HCT116 (cell line): ENCODE data around the gene PROX1. TPM values are rescaled to one million over a fixed set of nuclear protein-coding genes. Genes with fewer than 3 reads are reported as not detected.

Experiments used
- ATAC-seq: fragments of 200-7000 bp; cut with Tn5 transposase; 2 replicates; pipeline ENCODE4 v1.9.1; 2020; ENCODE audit warnings: mild to moderate bottlenecking, moderate library complexity
- BruUV-seq: library from RNA; stranded (reverse); fragments of 400-500 nt; replicated peaks from 2 replicates; lab custom pipeline; 2021; lab: Mats Ljungman, UMichigan
- CTCF ChIA-PET: fragments of 300-600 bp; sonication (Branson Sonifier 250); formaldehyde crosslinking; loops from one replicate; lab custom pipeline; 2021; ENCODE audit warnings: antibody characterized with exemption; lab: Charles Lee
- POLR2A ChIA-PET: fragments of 300-600, 350-600 bp; sonication (Branson Sonifier 250); formaldehyde crosslinking; loops from one replicate; lab custom pipeline; 2021; ENCODE audit warnings: antibody characterized with exemption; lab: Charles Lee
- RAD21 ChIA-PET, 2 experiments: fragments of 300-600 bp; sonication (Branson Sonifier 250); formaldehyde crosslinking; loops; one replicate each; lab custom pipeline; 2023; ENCODE audit warnings: low total read pairs in 2 of 2; ENCODE audit not compliant: uncharacterized antibody in 2 of 2, unreplicated experiment in 2 of 2, low non-redundant PET in 1 of 2; lab: Charles Lee
- DNase-seq: peaks from one replicate; pipeline ENCODE4 v3.0.0-alpha.2; 2010; ENCODE audit warnings: low read depth, low spot score
- H2AFZ ChIP-seq: fragments of 200-600 bp; shearing (Covaris generic), sonication (generic); 2 replicates; pipeline ENCODE4 v1.6.1; 2017; ENCODE audit warnings: low read depth, mixed run types, mixed read lengths, antibody characterized with exemption, low read length; ENCODE audit not compliant: poor library complexity, severe bottlenecking
- H3K27ac ChIP-seq: 2 replicates; pipeline ENCODE4 v1.5.1; 2012; ENCODE audit warnings: low read depth, low read length
- H3K27me3 ChIP-seq: fragments of 200-600 bp; sonication (generic); 2 replicates; pipeline ENCODE4 v1.6.1; 2016; ENCODE audit warnings: mixed run types, low read length, mixed read lengths; ENCODE audit not compliant: insufficient read depth
- H3K36me3 ChIP-seq, 2 experiments: fragments of 200-500 bp in 1 of 2; fragments of 200-600 bp in 1 of 2; sonication (Bioruptor generic) in 1 of 2; sonication (generic) in 1 of 2; 2 replicates each; pipeline versions ENCODE4 v1.5.1 to v1.6.1; 2014 to 2016; ENCODE audit warnings: low read length in 2 of 2, inconsistent platforms in 1 of 2, mixed read lengths in 1 of 2, mixed run types in 1 of 2; ENCODE audit not compliant: insufficient read depth in 2 of 2, control insufficient read depth in 1 of 2
- H3K4me1 ChIP-seq, 2 experiments: fragments of 200-600 bp in 1 of 2; sonication (generic) in 1 of 2; 2 replicates each; pipeline versions ENCODE4 v1.5.1 to v1.6.1; 2012 to 2017; ENCODE audit warnings: low read length in 2 of 2, inconsistent platforms in 1 of 2, mild to moderate bottlenecking in 1 of 2, mixed read lengths in 1 of 2, mixed run types in 1 of 2, moderate library complexity in 1 of 2; ENCODE audit not compliant: insufficient read depth in 2 of 2, control insufficient read depth in 1 of 2
- H3K4me2 ChIP-seq: fragments of 200-600 bp; sonication (generic); 2 replicates; pipeline ENCODE4 v1.6.1; 2017; ENCODE audit warnings: mixed run types, low read length, mixed read lengths
- H3K4me3 ChIP-seq, 2 experiments: fragments of 200-600 bp in 1 of 2; sonication (generic) in 1 of 2; replicated peaks in 1 of 2; 2 replicates each; pipeline ENCODE4 v1.5.1; 2011 to 2016; ENCODE audit warnings: low read length in 2 of 2, control low read depth in 1 of 2, low read depth in 1 of 2, mild to moderate bottlenecking in 1 of 2, mixed read lengths in 1 of 2, mixed run types in 1 of 2
- H3K79me2 ChIP-seq: fragments of 200-600 bp; sonication (generic); 2 replicates; pipeline ENCODE4 v1.6.1; 2017; ENCODE audit warnings: mild to moderate bottlenecking, mixed run types, low read length, moderate library complexity, mixed read lengths; ENCODE audit not compliant: insufficient read depth
- H3K9ac ChIP-seq: fragments of 200-600 bp; sonication (generic); 2 replicates; pipeline ENCODE4 v1.6.1; 2016; ENCODE audit warnings: low read length, mixed read lengths
- H3K9me2 ChIP-seq: fragments of 200-600 bp; sonication (generic), shearing (Covaris generic); 2 replicates; pipeline ENCODE4 v1.6.1; 2017; ENCODE audit warnings: mixed run types, mild to moderate bottlenecking, moderate library complexity; ENCODE audit not compliant: insufficient read depth
- H3K9me3 ChIP-seq, 2 experiments: fragments of 200-500 bp in 1 of 2; fragments of 200-600 bp in 1 of 2; sonication (Bioruptor generic) in 1 of 2; sonication (generic) in 1 of 2; 2 replicates each; pipeline ENCODE4 v1.6.1; 2014 to 2017; ENCODE audit warnings: low read length in 2 of 2, mixed read lengths in 2 of 2, inconsistent platforms in 1 of 2, low read depth in 1 of 2, mild to moderate bottlenecking in 1 of 2, mixed run types in 1 of 2, moderate library complexity in 1 of 2; ENCODE audit not compliant: control insufficient read depth in 1 of 2, insufficient read depth in 1 of 2
- H4K20me1 ChIP-seq: fragments of 200-600 bp; sonication (generic), shearing (Covaris generic); 2 replicates; pipeline ENCODE4 v1.6.1; 2017; ENCODE audit warnings: mixed run types, mild to moderate bottlenecking, moderate library complexity; ENCODE audit not compliant: insufficient read depth
- CBX3 ChIP-seq: IDR thresholded peaks from 2 replicates; pipeline ENCODE4 v1.6.1; 2012; ENCODE audit warnings: low read depth
- CEBPB ChIP-seq: IDR thresholded peaks from 2 replicates; pipeline ENCODE4 v1.6.1; 2012; ENCODE audit warnings: low read depth
- EGR1 ChIP-seq: IDR thresholded peaks from 2 replicates; pipeline ENCODE4 v1.6.1; 2012; ENCODE audit warnings: low read depth
- EZH2 ChIP-seq: fragments of 200-600 bp; sonication (generic); IDR thresholded peaks from 2 replicates; pipeline ENCODE4 v1.6.1; 2017; ENCODE audit warnings: antibody characterized with exemption, mixed run types
- FOSL1 ChIP-seq: IDR thresholded peaks from 2 replicates; pipeline ENCODE4 v1.6.1; 2012; ENCODE audit warnings: low read depth
- JUND ChIP-seq: IDR thresholded peaks from 2 replicates; pipeline ENCODE4 v1.6.1; 2012
- MAX ChIP-seq: IDR thresholded peaks from 2 replicates; pipeline ENCODE4 v1.6.1; 2012
- POLR2A ChIP-seq: IDR thresholded peaks from 2 replicates; pipeline ENCODE4 v1.7.0; 2011; ENCODE audit warnings: borderline replicate concordance; ENCODE audit not compliant: insufficient read depth, insufficient read length; ENCODE audit errors: extremely low read depth
- REST ChIP-seq: IDR thresholded peaks from 2 replicates; pipeline ENCODE4 v1.6.1; 2012; ENCODE audit warnings: low read depth
- SP1 ChIP-seq: IDR thresholded peaks from 2 replicates; pipeline ENCODE4 v1.6.1; 2012; ENCODE audit warnings: low read depth
- SRF ChIP-seq: IDR thresholded peaks from 2 replicates; pipeline ENCODE4 v1.6.1; 2012; ENCODE audit warnings: low read depth
- TCF7L2 ChIP-seq: IDR thresholded peaks from 2 replicates; pipeline ENCODE4 v1.7.0; 2011; ENCODE audit warnings: borderline replicate concordance, inconsistent platforms; ENCODE audit not compliant: insufficient read depth, insufficient read length; ENCODE audit errors: extremely low read depth
- ZBTB33 ChIP-seq: IDR thresholded peaks from 2 replicates; pipeline ENCODE4 v1.6.1; 2011; ENCODE audit warnings: mild to moderate bottlenecking, low read length, moderate library complexity; ENCODE audit not compliant: insufficient replicate concordance; ENCODE audit errors: extremely low read depth
- ZNF274 ChIP-seq: fragments of 200-500 bp; sonication (Bioruptor generic); IDR thresholded peaks from 2 replicates; pipeline ENCODE4 v1.6.1; 2014; ENCODE audit warnings: mild to moderate bottlenecking, low read depth, low read length, inconsistent platforms
- intact Hi-C: fragments of 100-400 bp; cut with micrococcal nuclease; formaldehyde crosslinking; loops from 2 replicates; pipeline ENCODE4 v1.10.0; 2022
- total RNA-seq: library from RNA; stranded (reverse); gene quantifications from one replicate; pipeline ENCODE4 v1.2.1, GENCODE V29; 2021; ENCODE audit not compliant: unreplicated experiment

PROX1 gene
- total RNA-seq, 1 experiment from 2014 or later, result 0.22 TPM

- Histone ChIP-seq H4K20me1 (no peaks in the 10 kb centered on the region), H2AFZ (no peak overlapping the region), H3K27ac (no peak overlapping the region), H3K36me3 (no peaks in the 10 kb centered on the region), H3K9ac (no peak overlapping the region), H3K79me2 (no peaks in the 10 kb centered on the region), H3K4me1 (no peaks in the 10 kb centered on the region), H3K4me2 (no peak overlapping the region), H3K9me2 (no peaks in the 10 kb centered on the region), H3K9me3 (no peaks in the 10 kb centered on the region), H3K27me3 (0 out of 2 replicates have a peak, but pooled peaks cover 6% of the 10 kb centered on the region), H3K4me3 (no peak overlapping the region)
- ATAC-seq, result no peak
- TF ChIP-seq CEBPB (no peak), EZH2 (no peak), SRF (no peak), TCF7L2 (no peak), POLR2A (no peak), FOSL1 (no peak), JUND (no peak)
- ChIA-PET CTCF (no interaction called here), POLR2A (no interaction called here), RAD21 (no interaction called here)
- no TSS peak for BruUV-seq
- DNase-seq, result no peak
- intact Hi-C loops, result no loop called here
These were observed 781 bp downstream of the PROX1 start for GRCh38 chr1:213988507-213989001.

- ATAC-seq (no peak), DNase-seq (no peak)
- no peak for TF ChIP-seq CEBPB
- TF ChIP-seq MAX, result no peak
- TF ChIP-seq SP1, result no peak
- TF ChIP-seq REST, result no peak
- no peak for TF ChIP-seq POLR2A
- TF ChIP-seq ZNF274, result no peak
- TF ChIP-seq EGR1, result no peak
- no peak for TF ChIP-seq ZBTB33
- TF ChIP-seq CBX3, result no peak
- H3K4me3 ChIP-seq, result no peak overlapping the region
- H3K4me2 ChIP-seq, result no peak overlapping the region
- no peak overlapping the region for H2AFZ ChIP-seq
- RAD21 ChIA-PET, result no interaction called here
- POLR2A ChIA-PET, result no interaction called here
- H4K20me1 ChIP-seq, result no peaks in the 10 kb centered on the region
- no TSS peak for BruUV-seq
- no peaks in the 10 kb centered on the region for H3K79me2 ChIP-seq
- H3K27me3 ChIP-seq, result 0 out of 2 replicates have a peak, but pooled peaks cover 6% of the 10 kb centered on the region
- H3K36me3 ChIP-seq, result no peaks in the 10 kb centered on the region
- H3K9ac ChIP-seq, result no peak overlapping the region
- H3K4me1 ChIP-seq, result no peaks in the 10 kb centered on the region
- CTCF ChIA-PET, result no interaction called here
- H3K9me2 ChIP-seq, result no peaks in the 10 kb centered on the region
- no peak overlapping the region for H3K27ac ChIP-seq
- intact Hi-C loops, result no loop called here
- H3K9me3 ChIP-seq, result no peaks in the 10 kb centered on the region
These were observed 1.5 kb downstream of the PROX1 start for GRCh38 chr1:213989002-213989855.
